AG04450 (cell line): ENCODE data around the gene TRIO. TPM values are rescaled to one million over a fixed set of nuclear protein-coding genes. Genes with fewer than 3 reads are reported as not detected.

ENCODE experiments used
- CTCF ChIA-PET: fragments of 300-600, 350-600 bp; formaldehyde crosslinking; extraction: SDS; loops from one replicate; lab custom pipeline; 2022; ENCODE audit warnings: antibody characterized with exemption, inconsistent platforms; lab: Charles Lee
- POLR2A ChIA-PET: fragments of 350-600 bp; formaldehyde crosslinking; extraction: SDS; loops from one replicate; lab custom pipeline; 2021; ENCODE audit warnings: antibody characterized with exemption, inconsistent platforms; lab: Yijun Ruan, JAX
- DNase-seq: peaks from one replicate; pipeline ENCODE4 v3.0.0-alpha.2; 2011; ENCODE audit warnings: low read depth, low spot score
- H3K27ac ChIP-seq: one replicate; pipeline ENCODE4 v1.5.1; 2012; ENCODE audit warnings: low read depth, low read length, control low read depth
- H3K27me3 ChIP-seq: one replicate; pipeline ENCODE4 v1.6.0; 2012; ENCODE audit warnings: low read length; ENCODE audit not compliant: control insufficient read depth, insufficient read depth
- H3K4me3 ChIP-seq: 2 replicates; pipeline ENCODE4 v1.5.1; 2011; ENCODE audit warnings: mild to moderate bottlenecking, low read depth, low read length, control low read depth
- H3K9me3 ChIP-seq: 2 replicates; pipeline ENCODE4 v1.5.1; 2012; ENCODE audit warnings: low read length; ENCODE audit not compliant: control insufficient read depth, insufficient read depth
- polyA plus RNA-seq: library from polyadenylated mRNA; depleted of rRNA; stranded (reverse); fragments of >200 nt; gene quantifications from 2 replicates; pipeline ENCODE4 v1.2.3, GENCODE V29; 2011
- TF ChIP-seq, protein P1 (sequence below): IDR thresholded peaks from 2 replicates; pipeline ENCODE4 v1.5.1; 2011; ENCODE audit warnings: low read depth, low read length, control low read depth, inconsistent platforms

TRIO gene
- polyA plus RNA-seq, 1 experiment = 268 TPM

DNA sequence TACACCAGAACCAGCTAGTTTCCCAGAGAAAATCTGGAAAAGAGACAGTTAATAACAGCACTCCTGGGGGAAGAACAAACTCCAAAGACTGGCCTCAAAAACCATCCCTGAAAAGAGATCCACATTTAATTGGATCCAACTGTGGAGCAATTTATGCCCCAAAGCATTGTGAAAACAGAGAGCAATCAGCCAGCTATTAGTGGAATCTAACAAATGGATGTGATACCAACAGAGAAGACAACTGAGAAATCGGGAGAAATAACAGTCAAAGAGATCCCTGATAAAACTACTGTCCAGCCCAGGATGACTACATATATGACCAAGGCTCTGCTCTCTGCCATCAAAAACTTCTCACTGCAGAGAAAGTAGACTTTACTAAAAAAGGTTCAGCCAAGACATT is 40.5 kb upstream of the TRIO start:
- H3K4me3 ChIP-seq = no peak overlapping the region
- H3K27ac ChIP-seq = no peak overlapping the region
- peaks cover 15% of the 10 kb centered on the region; the same call in 1 of the 2 replicates for H3K9me3 ChIP-seq
- no peaks in the 10 kb centered on the region for H3K27me3 ChIP-seq
- TF ChIP-seq, protein P1, sequence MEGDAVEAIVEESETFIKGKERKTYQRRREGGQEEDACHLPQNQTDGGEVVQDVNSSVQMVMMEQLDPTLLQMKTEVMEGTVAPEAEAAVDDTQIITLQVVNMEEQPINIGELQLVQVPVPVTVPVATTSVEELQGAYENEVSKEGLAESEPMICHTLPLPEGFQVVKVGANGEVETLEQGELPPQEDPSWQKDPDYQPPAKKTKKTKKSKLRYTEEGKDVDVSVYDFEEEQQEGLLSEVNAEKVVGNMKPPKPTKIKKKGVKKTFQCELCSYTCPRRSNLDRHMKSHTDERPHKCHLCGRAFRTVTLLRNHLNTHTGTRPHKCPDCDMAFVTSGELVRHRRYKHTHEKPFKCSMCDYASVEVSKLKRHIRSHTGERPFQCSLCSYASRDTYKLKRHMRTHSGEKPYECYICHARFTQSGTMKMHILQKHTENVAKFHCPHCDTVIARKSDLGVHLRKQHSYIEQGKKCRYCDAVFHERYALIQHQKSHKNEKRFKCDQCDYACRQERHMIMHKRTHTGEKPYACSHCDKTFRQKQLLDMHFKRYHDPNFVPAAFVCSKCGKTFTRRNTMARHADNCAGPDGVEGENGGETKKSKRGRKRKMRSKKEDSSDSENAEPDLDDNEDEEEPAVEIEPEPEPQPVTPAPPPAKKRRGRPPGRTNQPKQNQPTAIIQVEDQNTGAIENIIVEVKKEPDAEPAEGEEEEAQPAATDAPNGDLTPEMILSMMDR = no peak
- DNase-seq = no peak
- ChIA-PET POLR2A (no interaction called here), CTCF (interaction anchor here (1.1 kb wide), 1 partner anchor 125 kb away, joined by 3 read pairs; no protein-coding TSS in a partner anchor)

DNA sequence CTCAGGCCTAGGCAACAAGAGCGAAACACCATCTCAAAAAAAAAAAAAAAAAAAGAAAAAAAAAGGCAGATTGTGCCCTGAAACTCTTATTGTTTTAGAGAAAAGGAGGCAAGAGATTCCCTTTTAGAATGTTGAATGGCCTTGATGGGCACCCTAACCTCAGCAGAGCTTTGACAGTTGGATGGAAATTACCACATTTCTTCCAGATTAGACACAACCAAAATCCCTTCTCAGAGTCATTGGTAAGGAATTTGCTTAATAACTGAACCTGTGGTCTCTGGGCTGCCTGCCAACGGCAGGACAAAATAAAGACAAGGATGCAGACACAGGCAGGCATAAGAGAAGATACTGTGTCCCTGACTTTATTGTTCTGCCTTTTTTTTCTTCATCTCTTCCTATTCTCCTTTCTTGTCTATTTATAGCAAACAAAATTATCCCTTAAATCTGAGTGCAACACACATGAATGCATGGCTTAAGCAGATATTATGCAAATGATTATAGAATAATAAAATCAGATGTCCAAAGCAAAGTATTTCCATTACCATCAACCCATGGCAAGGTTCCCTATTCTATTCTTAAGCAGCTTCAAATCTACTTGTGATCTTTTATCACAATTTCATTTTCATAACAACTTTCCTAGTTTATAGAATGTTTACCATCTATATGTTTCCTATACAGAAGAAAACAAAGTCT is 37.3 kb upstream of the TRIO start:
- H3K27ac ChIP-seq = peak overlapping the region; percentile 58
- DNase-seq = peak; percentile 57
- ChIA-PET CTCF (interaction anchor here (0.6 to 0.7 kb wide), 2 partner anchors 117 to 518 kb away, joined by 3 to 4 read pairs; no protein-coding TSS in a partner anchor), POLR2A (interaction anchor here (0.7 to 1.3 kb wide), 2 partner anchors 94 to 111 kb away, joined by 4 to 12 read pairs; no protein-coding TSS in a partner anchor)
- TF ChIP-seq, protein P1 = no peak
- no peak overlapping the region for H3K4me3 ChIP-seq
- H3K9me3 ChIP-seq = peaks cover 17% of the 10 kb centered on the region; the same call in 1 of the 2 replicates
- no peaks in the 10 kb centered on the region for H3K27me3 ChIP-seq

DNA sequence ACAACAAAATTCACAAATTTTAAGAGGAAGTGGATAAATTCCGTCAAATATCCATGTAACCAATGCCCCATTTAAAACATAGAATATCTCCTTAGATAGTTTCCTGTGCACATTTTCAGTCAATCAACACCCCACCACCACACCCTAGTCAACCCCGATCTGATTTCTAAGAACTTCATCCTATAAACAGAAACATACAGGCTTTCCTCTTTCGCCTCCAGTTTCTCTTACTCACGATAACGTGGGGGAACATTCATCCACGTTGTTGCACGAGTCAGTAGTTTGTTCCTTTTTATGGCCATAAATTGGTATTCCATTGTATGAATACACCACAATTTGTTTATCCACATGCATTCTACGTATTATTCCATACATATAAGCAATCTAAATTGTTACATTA is 35.6 kb upstream of the TRIO start:
- ChIA-PET CTCF (interaction anchor here (0.6 to 2.0 kb wide), 12 partner anchors 10 to 216 kb away, joined by 3 to 10 read pairs (median 5); no protein-coding TSS in a partner anchor), POLR2A (no interaction called here)
- DNase-seq = no peak
- Histone ChIP-seq H3K9me3 (peaks cover 16% of the 10 kb centered on the region; the same call in 1 of the 2 replicates), H3K4me3 (no peak overlapping the region), H3K27me3 (no peaks in the 10 kb centered on the region), H3K27ac (no peak overlapping the region)
- TF ChIP-seq, protein P1 = no peak

DNA sequence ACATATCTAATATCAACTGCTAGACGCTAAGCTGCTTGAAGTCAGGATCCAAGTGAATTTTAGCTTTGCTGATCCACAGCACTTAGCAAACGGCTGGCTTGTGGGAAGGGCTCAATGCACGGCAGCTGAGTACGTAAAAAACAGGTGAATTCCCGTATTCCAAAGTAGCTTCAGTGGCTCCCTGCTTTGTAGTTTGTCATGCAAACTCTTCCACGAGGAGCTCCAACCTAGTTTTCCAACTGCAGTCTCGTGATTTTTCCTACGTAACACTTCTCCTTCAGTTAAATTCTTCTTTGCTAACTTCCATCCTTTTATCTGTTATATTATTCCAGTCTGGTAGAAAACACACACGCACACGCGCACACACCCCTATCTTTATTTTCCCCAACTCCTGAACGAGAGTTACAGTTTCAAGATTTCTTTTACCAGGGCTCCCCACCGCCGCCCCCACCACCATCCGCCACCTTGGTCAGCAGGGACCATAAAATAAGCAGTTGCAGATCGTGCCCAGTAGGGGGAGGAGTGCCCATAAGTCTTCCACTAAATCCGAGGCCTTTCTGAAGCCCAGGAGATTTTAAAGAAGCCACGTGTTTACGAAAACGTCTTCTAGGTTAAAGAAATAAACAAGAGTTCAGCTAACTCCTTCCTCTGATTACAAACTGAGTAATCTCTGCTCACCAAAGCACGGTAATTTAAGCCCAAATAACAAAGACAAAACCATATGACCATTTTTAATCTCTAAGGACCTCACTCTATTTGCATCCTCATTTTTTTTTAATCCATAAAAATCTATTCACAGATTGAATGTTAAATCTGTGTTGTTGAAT is 34.8 kb upstream of the TRIO start:
- POLR2A ChIA-PET = interaction anchor here (0.6 kb wide), 1 partner anchor 162 kb away, joined by 5 read pairs; no protein-coding TSS in a partner anchor
- CTCF ChIA-PET = interaction anchor here (0.6 to 2.0 kb wide), 21 partner anchors 11 to 1063 kb away, joined by 3 to 10 read pairs (median 4); no protein-coding TSS in a partner anchor
- TF ChIP-seq, protein P1 = peak; percentile 73

More for the DNA sequence above, 34.8 kb upstream of the TRIO start:
- DNase-seq = peak; percentile 73
- Histone ChIP-seq H3K27me3 (no peaks in the 10 kb centered on the region), H3K27ac (peak overlapping the region; percentile 43), H3K4me3 (no peak overlapping the region), H3K9me3 (peaks cover 11% of the 10 kb centered on the region; the same call in 1 of the 2 replicates)
